SK-N-SH (cell line): ENCODE results near the gene ZFP2. TPM values are rescaled to one million over a fixed set of nuclear protein-coding genes. Genes with fewer than 3 reads are reported as not detected.

Experiments
- CTCF ChIA-PET: fragments of 300-600, 350-600 bp; formaldehyde crosslinking; extraction: SDS; loops from one replicate; lab custom pipeline; 2021; lab: Yijun Ruan, JAX
- POLR2A ChIA-PET: fragments of 350-600 bp; sonication (Branson Sonifier 250); formaldehyde crosslinking; extraction: SDS; loops from one replicate; lab custom pipeline; 2020; ENCODE audit warnings: antibody characterized with exemption, inconsistent platforms; lab: Yijun Ruan, JAX
- DNase-seq: peaks from one replicate; pipeline ENCODE4 v3.0.0; 2012
- H2AFZ ChIP-seq: fragments of 200-600 bp; sonication (generic); 2 replicates; pipeline ENCODE4 v1.8.1; 2016; ENCODE audit warnings: antibody characterized with exemption, mild to moderate bottlenecking, low read depth
- H3F3A ChIP-seq: fragments of 200-600 bp; sonication (generic); replicated peaks from 2 replicates; pipeline ENCODE3; 2016; ENCODE audit warnings: antibody characterized with exemption, mild to moderate bottlenecking; ENCODE audit not compliant: insufficient read depth
- H3K27ac ChIP-seq, 2 experiments: fragments of 200-500 bp in 1 of 2; fragments of 200-600 bp in 1 of 2; sonication (Bioruptor generic) in 1 of 2; sonication (generic), shearing (Covaris generic) in 1 of 2; 2 replicates each; pipeline versions ENCODE4 v1.5.1 to v1.6.1; 2014 to 2016; ENCODE audit warnings: low read depth in 2 of 2, inconsistent platforms in 1 of 2, low read length in 1 of 2, mild to moderate bottlenecking in 1 of 2, mixed read lengths in 1 of 2
- H3K27me3 ChIP-seq: fragments of 200-600 bp; sonication (generic), shearing (Covaris generic); 2 replicates; pipeline ENCODE4 v1.6.1; 2016; ENCODE audit warnings: mixed run types; ENCODE audit not compliant: insufficient read depth
- H3K36me3 ChIP-seq, 2 experiments: fragments of 200-500 bp in 1 of 2; fragments of 200-600 bp in 1 of 2; sonication (Bioruptor generic) in 1 of 2; sonication (generic) in 1 of 2; replicated peaks in 1 of 2; 2 replicates each; pipeline versions ENCODE3 to v1.5.1; 2014 to 2016; ENCODE audit warnings: low read length in 1 of 2, mild to moderate bottlenecking in 1 of 2; ENCODE audit not compliant: insufficient read depth in 2 of 2, control insufficient read depth in 1 of 2
- H3K4me1 ChIP-seq, 2 experiments: fragments of 200-500 bp in 1 of 2; fragments of 200-600 bp in 1 of 2; sonication (Bioruptor generic) in 1 of 2; sonication (generic), shearing (Covaris generic) in 1 of 2; 2 replicates each; pipeline versions ENCODE4 v1.5.1 to v1.6.1; 2014 to 2016; ENCODE audit warnings: low read depth in 1 of 2, low read length in 1 of 2, mixed run types in 1 of 2; ENCODE audit not compliant: insufficient read depth in 2 of 2, control insufficient read depth in 1 of 2
- H3K4me2 ChIP-seq: fragments of 200-600 bp; sonication (generic), shearing (Covaris generic); 2 replicates; pipeline ENCODE4 v1.6.1; 2017; ENCODE audit warnings: mixed run types
- H3K4me3 ChIP-seq, 2 experiments: fragments of 200-500 bp in 1 of 2; fragments of 200-600 bp in 1 of 2; sonication (Bioruptor generic) in 1 of 2; sonication (generic), shearing (Covaris generic) in 1 of 2; 2 replicates each; pipeline versions ENCODE4 v1.5.1 to v1.8.1; 2014 to 2016; ENCODE audit warnings: low read depth in 2 of 2, inconsistent platforms in 1 of 2, low read length in 1 of 2, mild to moderate bottlenecking in 1 of 2, mixed read lengths in 1 of 2, moderate library complexity in 1 of 2
- H3K79me2 ChIP-seq: fragments of 200-600 bp; sonication (generic); 2 replicates; pipeline ENCODE4 v1.8.1; 2017; ENCODE audit warnings: mild to moderate bottlenecking; ENCODE audit not compliant: insufficient read depth
- H3K9ac ChIP-seq: fragments of 200-600 bp; sonication (generic); 2 replicates; pipeline ENCODE4 v1.6.1; 2017; ENCODE audit warnings: mixed run types
- H3K9me2 ChIP-seq: fragments of 200-600 bp; sonication (generic); 2 replicates; pipeline ENCODE4 v1.6.1; 2017; ENCODE audit warnings: mixed run types
- H3K9me3 ChIP-seq: fragments of 200-600 bp; sonication (generic); 2 replicates; pipeline ENCODE4 v1.6.1; 2017; ENCODE audit warnings: mixed run types, mild to moderate bottlenecking, moderate library complexity
- H4K20me1 ChIP-seq: fragments of 200-600 bp; sonication (generic); 2 replicates; pipeline ENCODE4 v1.6.1; 2017; ENCODE audit warnings: mild to moderate bottlenecking, mixed run types; ENCODE audit not compliant: insufficient read depth
- CTCF ChIP-seq: fragments of 200-600 bp; sonication (generic); IDR thresholded peaks from 2 replicates; pipeline ENCODE4 v1.6.1; 2017; ENCODE audit warnings: antibody characterized with exemption, mild to moderate bottlenecking, moderate library complexity
- ELF1 ChIP-seq: IDR thresholded peaks from 2 replicates; pipeline ENCODE4 v1.4.0; 2012
- FOSL2 ChIP-seq: IDR thresholded peaks from 2 replicates; pipeline ENCODE4 v1.4.0; 2012; ENCODE audit warnings: low read depth, mild to moderate bottlenecking, moderate library complexity, borderline replicate concordance
- GATA2 ChIP-seq: sonication (generic); formaldehyde crosslinking; IDR thresholded peaks from 2 replicates; pipeline ENCODE4 v1.5.0; 2020; ENCODE audit warnings: mild to moderate bottlenecking, missing genetic modification reagents
- IRF3 ChIP-seq: fragments of 150-350 bp; IDR thresholded peaks from 2 replicates; pipeline ENCODE4 v1.6.1; 2016; ENCODE audit warnings: mild to moderate bottlenecking, low read depth, low read length
- JUND ChIP-seq: IDR thresholded peaks from 2 replicates; pipeline ENCODE4 v1.4.0; 2012
- MEF2A ChIP-seq: IDR thresholded peaks from 2 replicates; pipeline ENCODE4 v1.4.0; 2012; ENCODE audit warnings: low read depth, borderline replicate concordance
- MXI1 ChIP-seq: IDR thresholded peaks from 2 replicates; pipeline ENCODE4 v1.6.1; 2012; ENCODE audit warnings: mild to moderate bottlenecking, low read depth, low read length, improper control_type of control experiment
- NFIC ChIP-seq: IDR thresholded peaks from 2 replicates; pipeline ENCODE4 v1.4.0; 2012; ENCODE audit warnings: borderline replicate concordance
- NRF1 ChIP-seq: IDR thresholded peaks from 2 replicates; pipeline ENCODE4 v1.6.1; 2012; ENCODE audit warnings: low read depth, mild to moderate bottlenecking, low read length
- RCOR1 ChIP-seq: fragments of 150-350 bp; IDR thresholded peaks from 2 replicates; pipeline ENCODE4 v1.6.1; 2017; ENCODE audit warnings: antibody characterized with exemption, low read length
- RFX5 ChIP-seq: IDR thresholded peaks from 2 replicates; pipeline ENCODE4 v1.6.1; 2012; ENCODE audit warnings: mild to moderate bottlenecking, improper control_type of control experiment, low read length
- RXRA ChIP-seq: IDR thresholded peaks from 2 replicates; pipeline ENCODE4 v1.4.0; 2012; ENCODE audit warnings: low read depth, mild to moderate bottlenecking, borderline replicate concordance
- SIN3A ChIP-seq: IDR thresholded peaks from 2 replicates; pipeline ENCODE4 v1.6.1; 2012; ENCODE audit warnings: low read depth, mild to moderate bottlenecking, low read length, moderate library complexity, borderline replicate concordance
- SMC3 ChIP-seq: IDR thresholded peaks from 2 replicates; pipeline ENCODE4 v1.6.1; 2012; ENCODE audit warnings: low read depth, low read length, improper control_type of control experiment
- TAF1 ChIP-seq: IDR thresholded peaks from 2 replicates; pipeline ENCODE4 v1.6.1; 2012; ENCODE audit warnings: low read depth, mild to moderate bottlenecking, low read length, moderate library complexity, borderline replicate concordance
- TCF12 ChIP-seq: IDR thresholded peaks from 2 replicates; pipeline ENCODE4 v1.4.0; 2012
- USF2 ChIP-seq: fragments of 150-350 bp; IDR thresholded peaks from 2 replicates; pipeline ENCODE4 v1.6.1; 2017; ENCODE audit warnings: antibody characterized with exemption, low read length, low read depth, borderline replicate concordance
- ZBTB33 ChIP-seq: IDR thresholded peaks from 2 replicates; pipeline ENCODE4 v1.4.0; 2012; ENCODE audit warnings: low read depth, borderline replicate concordance
- WGBS: methylation state at CpG from one replicate; pipeline ENCODE4 v1.1.6; 2017; ENCODE audit warnings: low lambda C conversion rate; 5-methylcytosine and 5-hydroxymethylcytosine counted together
- polyA plus RNA-seq, 3 experiments: library from polyadenylated mRNA; depleted of rRNA; stranded (reverse); fragments of >200 nt; gene quantifications; 2 replicates each; pipeline ENCODE4 v1.2.3, GENCODE V29; 2012

The ZFP2 gene
- polyA plus RNA-seq, 1 of the 3 experiments (the other 2 are of a cell fraction) = 0.33 TPM

- H2AFZ ChIP-seq = no peak overlapping the region
- H3F3A ChIP-seq = no peaks in the 10 kb centered on the region
- CTCF ChIA-PET = no interaction called here
- H4K20me1 ChIP-seq = no peaks in the 10 kb centered on the region
- H3K9ac ChIP-seq = no peak overlapping the region
- H3K4me3 ChIP-seq = no peak overlapping the region
- 67% methylated on average over 11 of the region's 11 CpGs for WGBS
- H3K36me3 ChIP-seq = no peaks in the 10 kb centered on the region
- no peaks in the 10 kb centered on the region for H3K4me1 ChIP-seq
- H3K27ac ChIP-seq = no peak overlapping the region
- H3K27me3 ChIP-seq = no peaks in the 10 kb centered on the region
- DNase-seq = no peak
- TF ChIP-seq CTCF (no peak), MEF2A (no peak), SMC3 (no peak), USF2 (no peak), RCOR1 (no peak), NRF1 (no peak), MXI1 (no peak), JUND (no peak), NFIC (no peak), IRF3 (no peak), ZBTB33 (no peak), RFX5 (no peak), ELF1 (no peak), TAF1 (no peak), RXRA (no peak), SIN3A (no peak), FOSL2 (no peak), TCF12 (no peak), GATA2 (CRISPR knock-in tag) (no peak)
- POLR2A ChIA-PET = no interaction called here
- H3K4me2 ChIP-seq = no peak overlapping the region
- H3K9me3 ChIP-seq = peaks cover 14% of the 10 kb centered on the region
- no peaks in the 10 kb centered on the region for H3K9me2 ChIP-seq
- H3K79me2 ChIP-seq = no peaks in the 10 kb centered on the region
Measured at GRCh38 chr5:178931846-178932760, 36.4 kb downstream of the ZFP2 start.
